MCF 10A (cell line): ENCODE data around the gene SMG6. TPM values are rescaled to one million over a fixed set of nuclear protein-coding genes. Genes with fewer than 3 reads are reported as not detected.

Source experiments
- BruUV-seq: library from RNA; stranded (reverse); fragments of 400-500 nt; replicated peaks from 2 replicates; lab custom pipeline; 2021; lab: Mats Ljungman, UMichigan
- CTCF ChIA-PET: fragments of 300-600 bp; sonication (Branson Sonifier 250); formaldehyde crosslinking; extraction: SDS; loops from one replicate; lab custom pipeline; 2021; ENCODE audit warnings: antibody characterized with exemption, inconsistent platforms; lab: Yijun Ruan, JAX
- POLR2A ChIA-PET: fragments of 300-600, 350-650 bp; sonication (Branson Sonifier 250); formaldehyde crosslinking; extraction: SDS; loops from one replicate; lab custom pipeline; 2020; ENCODE audit warnings: antibody characterized with exemption, inconsistent platforms; lab: Yijun Ruan, JAX
- DNase-seq: peaks from one replicate; pipeline ENCODE4 v3.0.0-alpha.2; 2018; ENCODE audit not compliant: unreplicated experiment
- H3K27ac Mint-ChIP-seq: one replicate; pipeline ENCODE4 v1.8.0; 2022; ENCODE audit warnings: mild to moderate bottlenecking, low read depth, mixed read lengths; ENCODE audit not compliant: unreplicated experiment
- H3K27me3 Mint-ChIP-seq: one replicate; pipeline ENCODE4 v1.8.0; 2022; ENCODE audit warnings: mixed read lengths; ENCODE audit not compliant: insufficient read depth, unreplicated experiment
- H3K36me3 Mint-ChIP-seq: one replicate; pipeline ENCODE4 v1.8.0; 2022; ENCODE audit warnings: mild to moderate bottlenecking, moderate library complexity, mixed read lengths; ENCODE audit not compliant: insufficient read depth, unreplicated experiment
- H3K4me1 Mint-ChIP-seq: one replicate; pipeline ENCODE4 v1.8.0; 2022; ENCODE audit warnings: mixed read lengths; ENCODE audit not compliant: insufficient read depth, unreplicated experiment
- H3K4me3 Mint-ChIP-seq: one replicate; pipeline ENCODE4 v1.8.0; 2022; ENCODE audit warnings: mild to moderate bottlenecking, moderate library complexity, mixed read lengths; ENCODE audit not compliant: unreplicated experiment
- H3K9me3 Mint-ChIP-seq: one replicate; pipeline ENCODE4 v1.8.0; 2022; ENCODE audit warnings: mixed read lengths; ENCODE audit not compliant: unreplicated experiment
- CTCF ChIP-seq: fragments of 200-600 bp; IDR thresholded peaks from one replicate; pipeline ENCODE4 v1.8.0; 2022; ENCODE audit warnings: antibody characterized with exemption, mild to moderate bottlenecking; ENCODE audit not compliant: unreplicated experiment
- intact Hi-C: fragments of 100-400 bp; cut with micrococcal nuclease; formaldehyde crosslinking; loops from 2 replicates; pipeline ENCODE4 v1.14.1; 2022
- total RNA-seq: library from RNA; stranded (reverse); gene quantifications from 2 replicates; pipeline ENCODE4 v1.2.3, GENCODE V29; 2022

Gene SMG6
- total RNA-seq, 1 experiment from 2014 or later = 17.0 TPM

GRCh38 chr17:2264067-2264860 is 39.3 kb downstream of the SMG6 start:
- H3K4me3 Mint-ChIP-seq = no peak overlapping the region
- H3K27ac Mint-ChIP-seq = no peak overlapping the region
- H3K4me1 Mint-ChIP-seq = peaks cover 20% of the 10 kb centered on the region

GRCh38 chr17:2263183-2264066 is 40.2 kb downstream of the SMG6 start:
- CTCF ChIA-PET = interaction anchor here (0.6 to 2.7 kb wide), 4 partner anchors 16 to 217 kb away, joined by 4 to 13 read pairs (median 6); no protein-coding TSS in a partner anchor

More at GRCh38 chr17:2264067-2264860, 39.3 kb downstream of the SMG6 start:
- H3K27me3 Mint-ChIP-seq = no peaks in the 10 kb centered on the region
- CTCF ChIA-PET = interaction anchor here (0.6 to 2.7 kb wide), 5 partner anchors 16 to 241 kb away, joined by 3 to 13 read pairs (median 4); no protein-coding TSS in a partner anchor
- POLR2A ChIA-PET = interaction anchor here (0.8 to 1.2 kb wide), 4 partner anchors 8 to 71 kb away, joined by 3 read pairs; no protein-coding TSS in a partner anchor
- TF ChIP-seq CTCF = no peak
- peaks cover 46% of the 10 kb centered on the region for H3K36me3 Mint-ChIP-seq
- BruUV-seq = no TSS peak
- no peaks in the 10 kb centered on the region for H3K9me3 Mint-ChIP-seq
- DNase-seq = no peak
- intact Hi-C loops = no loop called here

GRCh38 chr17:2262135-2262587 is 41.4 kb downstream of the SMG6 start:
- Mint-ChIP-seq H3K36me3 (peaks cover 47% of the 10 kb centered on the region), H3K9me3 (no peaks in the 10 kb centered on the region), H3K4me3 (no peak overlapping the region), H3K4me1 (peaks cover 20% of the 10 kb centered on the region), H3K27ac (peak overlapping the region; percentile 46), H3K27me3 (no peaks in the 10 kb centered on the region)
- intact Hi-C loops = no loop called here
- ChIA-PET POLR2A (interaction anchor here (0.5 to 2.1 kb wide), 8 partner anchors 8 to 1446 kb away, joined by 3 to 7 read pairs (median 4); partner anchors contain the start of genes SMG6 and SRR), CTCF (interaction anchor here (0.6 to 2.7 kb wide), 3 partner anchors 17 to 59 kb away, joined by 3 to 7 read pairs (median 3); no protein-coding TSS in a partner anchor)
- TF ChIP-seq CTCF = no peak
- DNase-seq = peak; percentile 76
- BruUV-seq = no TSS peak

More at GRCh38 chr17:2263183-2264066, 40.2 kb downstream of the SMG6 start:
- no peak overlapping the region for H3K4me3 Mint-ChIP-seq
- peaks cover 20% of the 10 kb centered on the region for H3K4me1 Mint-ChIP-seq
- intact Hi-C loops = no loop called here
- POLR2A ChIA-PET = interaction anchor here (0.6 to 2.1 kb wide), 6 partner anchors 16 to 125 kb away, joined by 3 to 7 read pairs (median 3); partner anchors contain the start of genes SMG6 and SRR
- no peak for DNase-seq
- H3K27ac Mint-ChIP-seq = peak overlapping the region; percentile 46
- no peaks in the 10 kb centered on the region for H3K27me3 Mint-ChIP-seq
- peaks cover 48% of the 10 kb centered on the region for H3K36me3 Mint-ChIP-seq
- H3K9me3 Mint-ChIP-seq = no peaks in the 10 kb centered on the region
- TF ChIP-seq CTCF = no peak
- no TSS peak for BruUV-seq
